Ecto neural progenitor cell (in vitro differentiated cells): ENCODE data around the gene CFAP410.
"Not testable (repeated sequence)": the region's sequence is repeated elsewhere in the genome, so short reads cannot be mapped to it uniquely, and the experiment has no call there.

Experiments used
- DNase-seq: peaks from one replicate; pipeline ENCODE4 v3.0.0-alpha.2; 2018; ENCODE audit warnings: low spot score

Gene CFAP410

DNA sequence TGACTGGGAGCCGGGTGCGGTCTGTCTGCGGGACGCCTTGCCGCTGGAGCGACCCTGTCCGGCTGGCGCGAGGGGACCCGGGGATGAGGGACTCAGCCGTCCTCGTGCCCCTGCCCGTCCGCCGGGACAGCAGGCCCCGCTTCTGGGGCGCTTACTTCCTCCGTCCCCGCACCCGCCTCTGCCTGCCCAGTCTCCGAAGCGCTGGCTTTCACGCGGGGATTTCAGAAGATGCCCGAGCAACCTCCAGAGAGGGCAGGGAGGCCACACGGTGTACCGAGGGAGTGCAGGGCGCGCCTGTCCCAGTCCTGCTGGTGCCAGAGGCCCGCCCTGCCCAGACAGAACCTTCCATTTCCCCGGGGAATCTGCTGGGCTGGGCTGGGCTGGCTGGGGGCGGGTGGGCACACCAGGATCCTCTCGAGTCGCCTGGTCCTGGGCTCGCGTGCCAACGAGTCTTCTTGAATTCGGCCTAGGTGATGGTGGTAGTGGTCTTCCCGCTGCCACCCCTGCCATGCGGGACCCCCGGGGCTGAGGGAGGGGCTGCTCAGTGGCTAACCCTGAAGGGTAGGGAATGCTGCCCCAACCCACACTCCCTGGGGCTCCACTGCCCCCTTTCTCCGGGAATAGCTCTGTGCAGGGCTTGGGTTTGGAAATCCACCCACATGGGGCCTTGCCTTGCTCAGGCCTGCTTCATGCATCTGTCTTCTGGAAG lies 11.7 kb upstream of the CFAP410 start:
- DNase-seq = no peak

DNA sequence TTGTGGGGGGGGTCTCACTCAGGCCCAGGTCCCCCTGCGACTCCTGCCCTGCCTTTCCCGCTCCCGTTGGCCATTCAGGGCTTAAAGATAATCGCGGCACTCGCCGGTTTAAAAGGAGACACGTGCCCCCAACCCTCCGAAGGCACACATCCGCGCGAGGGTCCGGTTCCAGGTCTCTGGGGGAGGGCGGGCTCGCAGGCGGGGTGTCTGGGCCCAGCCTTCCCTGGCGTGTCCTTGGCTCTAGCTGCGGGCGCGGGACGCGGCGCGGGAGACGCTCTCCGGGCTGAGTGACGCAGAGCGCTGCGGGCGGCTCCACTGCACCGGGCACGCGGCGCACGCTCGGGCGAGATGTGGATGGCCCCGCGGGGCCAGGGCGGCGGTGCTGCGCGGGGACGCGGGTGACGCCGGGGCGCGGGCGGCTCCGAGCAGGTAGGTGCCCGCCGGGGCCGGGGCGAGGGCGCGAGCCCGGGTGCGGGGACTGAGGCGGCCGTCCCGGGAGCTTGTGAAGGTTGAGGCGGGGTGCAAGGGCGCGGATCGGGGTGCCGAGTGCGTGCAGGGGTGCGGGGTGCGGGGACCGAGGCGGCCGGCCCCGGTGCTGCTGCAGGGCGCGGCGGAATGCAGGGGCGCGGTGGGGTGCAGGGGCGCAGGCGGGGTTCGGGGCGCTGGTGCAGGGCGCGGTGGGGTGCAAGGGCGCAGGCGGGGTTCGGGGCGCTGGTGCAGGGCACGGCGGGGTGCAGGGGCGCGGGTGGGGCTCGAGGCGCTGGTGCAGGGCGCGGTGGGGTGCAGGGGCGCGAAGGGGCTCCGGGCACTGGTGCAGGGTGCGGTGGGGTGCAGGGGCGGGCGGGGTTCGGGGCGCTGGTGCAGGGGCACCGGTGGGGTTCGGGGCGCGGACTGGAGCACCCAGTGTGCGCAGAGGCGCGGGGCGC lies 10.9 kb upstream of the CFAP410 start:
- DNase-seq = no peak

DNA sequence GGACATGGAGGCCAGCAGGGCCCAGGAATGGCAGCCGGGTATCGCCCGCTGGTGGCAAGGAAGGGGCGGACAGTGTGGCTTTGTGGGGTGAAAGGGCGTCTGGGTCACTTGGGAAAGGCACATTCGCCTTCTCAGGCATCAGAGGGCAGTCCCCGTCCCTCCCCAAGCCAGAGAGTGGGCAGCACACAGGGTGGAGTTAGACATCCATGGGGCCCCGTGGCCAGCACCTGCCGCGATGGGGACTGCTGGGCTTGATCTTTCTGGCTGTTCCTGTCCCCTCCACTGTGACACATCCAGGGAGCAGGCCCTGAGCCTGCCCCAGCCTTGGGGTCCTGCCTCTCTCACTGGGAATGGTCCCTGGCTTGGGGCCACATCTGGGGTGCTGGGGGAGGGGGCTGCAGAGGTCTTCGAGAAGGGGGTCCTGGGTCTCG lies 10.2 kb upstream of the CFAP410 start:
- DNase-seq = no peak

DNA sequence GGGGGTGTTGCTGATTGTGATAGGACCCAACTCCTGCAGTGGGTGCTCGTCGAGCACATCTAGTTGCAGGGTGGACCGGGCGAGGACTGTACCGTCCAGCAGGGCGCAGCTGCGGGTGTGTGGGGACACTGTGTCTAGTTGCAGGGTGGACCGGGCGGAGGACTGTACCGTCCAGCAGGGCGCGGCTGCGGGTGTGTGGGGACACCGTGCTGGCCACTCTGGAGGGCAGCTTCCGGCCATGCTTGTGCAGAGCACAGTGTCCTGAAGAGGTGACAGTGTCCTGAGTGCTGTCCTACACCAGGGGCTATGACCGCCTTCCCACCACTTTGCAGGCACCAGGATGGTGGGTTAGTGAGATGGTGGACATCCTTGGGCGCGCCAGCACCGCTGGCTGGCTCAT lies 9.7 kb upstream of the CFAP410 start:
- no peak for DNase-seq

DNA sequence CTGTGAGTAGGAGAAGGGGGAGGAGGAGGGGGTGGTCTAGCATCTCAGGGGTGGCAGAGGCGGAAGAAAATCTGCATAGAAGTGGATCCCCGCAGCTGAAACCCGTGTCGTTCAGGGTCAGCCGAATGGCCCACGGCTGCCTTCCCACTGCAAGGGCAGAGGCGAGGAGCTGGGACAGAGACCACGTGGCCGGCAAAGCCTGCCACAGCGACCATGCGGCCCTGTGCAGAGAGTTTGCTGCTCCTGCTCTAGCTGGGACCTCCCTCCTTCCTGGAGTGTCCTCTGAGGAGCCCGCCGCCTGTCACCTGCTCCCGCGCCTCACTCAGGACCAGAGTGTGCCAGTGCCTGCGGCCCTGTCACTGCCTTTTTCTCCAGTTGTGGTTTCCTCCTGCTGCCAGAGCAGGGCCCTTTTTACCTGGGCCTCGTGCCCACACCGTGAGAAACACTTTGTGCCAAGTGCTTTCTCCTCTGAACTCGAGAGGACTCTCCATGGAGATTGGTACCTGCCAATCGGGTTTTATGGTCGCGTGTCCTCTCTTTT lies 8.8 kb upstream of the CFAP410 start:
- DNase-seq = no peak

DNA sequence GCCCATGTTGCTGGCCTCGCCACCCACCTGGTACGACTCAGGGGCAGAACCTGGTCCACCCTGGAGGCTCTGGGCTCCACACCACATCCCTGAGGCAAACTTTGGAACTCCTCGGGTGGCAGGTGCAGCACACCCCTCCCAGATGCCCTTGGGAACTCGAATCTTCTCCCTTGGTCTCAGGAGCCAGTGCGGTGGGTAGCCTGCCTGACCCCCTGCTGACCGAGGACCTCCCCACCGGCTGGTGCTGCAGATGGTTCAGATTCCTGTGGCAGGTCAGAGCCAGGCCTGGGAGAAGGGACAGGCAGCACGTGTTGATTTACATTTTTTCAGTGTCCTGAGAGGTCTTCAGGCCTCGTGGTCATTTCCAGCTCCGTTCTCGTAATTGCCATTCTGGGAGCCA lies 6.3 kb upstream of the CFAP410 start:
- DNase-seq = no peak

DNA sequence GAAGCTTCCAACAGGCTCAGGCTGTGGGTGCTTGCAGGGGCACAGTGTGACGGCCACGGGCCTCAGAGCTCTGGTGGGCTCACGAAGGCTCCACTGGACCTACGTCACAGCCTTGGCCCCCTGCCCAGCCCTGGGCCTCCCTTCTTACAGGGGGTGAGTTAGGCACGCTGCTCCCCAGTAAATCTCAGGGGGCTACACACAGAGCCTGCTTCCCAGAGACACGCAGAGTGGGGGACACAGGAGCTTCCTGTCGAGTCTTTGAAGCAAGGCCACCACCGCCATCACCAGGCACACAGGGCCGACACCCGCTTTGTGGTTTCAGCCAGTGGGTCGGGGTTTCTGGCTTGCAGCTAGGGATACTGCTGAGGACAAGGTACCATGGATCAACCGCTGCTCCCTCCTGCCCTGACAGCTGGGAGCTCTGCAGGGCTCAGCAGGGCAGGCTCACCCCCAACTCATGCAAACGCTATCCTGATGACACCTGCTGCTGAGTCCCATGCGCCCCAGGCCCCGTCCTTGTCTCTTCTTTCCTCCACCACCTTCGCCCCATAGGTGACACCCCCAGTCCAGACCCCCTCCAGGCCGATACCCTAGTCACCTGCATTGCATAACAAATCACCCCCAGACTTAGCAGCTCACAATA lies 5.5 kb upstream of the CFAP410 start:
- DNase-seq = no peak

DNA sequence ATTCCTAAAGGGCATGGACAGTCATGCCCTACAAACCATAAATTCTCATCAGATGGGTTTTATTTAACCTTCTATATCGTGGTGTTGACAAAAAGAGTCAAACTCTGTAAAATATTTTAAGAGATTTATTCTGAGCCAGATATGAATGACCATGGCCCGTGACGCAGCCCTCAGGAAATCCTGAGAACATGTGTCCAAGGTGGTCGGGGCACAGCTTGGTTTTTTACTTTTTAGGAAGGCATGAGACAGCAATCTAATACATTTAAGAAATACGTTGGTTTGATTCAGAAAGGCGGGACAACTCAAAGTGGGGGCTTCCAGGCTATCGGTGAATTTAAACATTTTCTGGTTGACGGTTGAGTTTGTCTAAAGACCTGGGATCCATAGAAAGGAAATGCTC lies 3.8 kb upstream of the CFAP410 start:
- DNase-seq = not testable (repeated sequence)

DNA sequence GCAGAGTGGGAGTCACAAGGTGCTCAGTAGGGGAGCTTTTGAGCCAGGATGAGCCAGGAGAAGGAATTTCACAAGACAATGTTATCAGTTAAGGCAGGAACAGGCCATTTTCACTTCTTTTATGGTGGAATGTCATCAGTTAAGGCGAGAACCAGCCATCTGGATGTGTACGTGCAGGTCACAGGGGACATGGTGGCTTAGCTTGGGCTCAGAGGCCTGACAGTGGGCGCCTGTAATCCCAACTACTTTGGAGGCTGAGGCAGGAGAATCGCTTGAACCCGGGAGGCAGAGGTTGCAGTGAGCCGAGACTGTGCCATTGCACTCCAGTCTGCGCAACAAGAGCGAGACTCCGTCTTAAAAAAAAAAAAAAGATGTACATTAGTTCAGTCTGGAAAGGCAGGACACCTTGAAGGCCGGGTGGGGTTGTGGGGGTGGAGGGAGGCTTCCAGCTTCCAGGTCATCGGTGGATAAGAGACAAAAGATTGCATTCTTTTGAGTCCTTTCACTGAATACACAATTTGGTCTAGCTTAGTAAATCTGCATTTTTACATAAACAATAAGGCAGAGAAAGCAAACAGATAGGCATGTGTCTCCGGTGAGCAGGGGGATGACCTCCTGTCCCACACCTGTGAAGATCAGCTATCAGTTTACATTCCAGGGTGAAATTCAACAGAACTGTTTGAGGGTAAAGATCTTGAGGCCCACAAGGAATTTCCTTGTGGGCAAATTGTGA lies 2.7 kb upstream of the CFAP410 start:
- DNase-seq = not testable (repeated sequence)

DNA sequence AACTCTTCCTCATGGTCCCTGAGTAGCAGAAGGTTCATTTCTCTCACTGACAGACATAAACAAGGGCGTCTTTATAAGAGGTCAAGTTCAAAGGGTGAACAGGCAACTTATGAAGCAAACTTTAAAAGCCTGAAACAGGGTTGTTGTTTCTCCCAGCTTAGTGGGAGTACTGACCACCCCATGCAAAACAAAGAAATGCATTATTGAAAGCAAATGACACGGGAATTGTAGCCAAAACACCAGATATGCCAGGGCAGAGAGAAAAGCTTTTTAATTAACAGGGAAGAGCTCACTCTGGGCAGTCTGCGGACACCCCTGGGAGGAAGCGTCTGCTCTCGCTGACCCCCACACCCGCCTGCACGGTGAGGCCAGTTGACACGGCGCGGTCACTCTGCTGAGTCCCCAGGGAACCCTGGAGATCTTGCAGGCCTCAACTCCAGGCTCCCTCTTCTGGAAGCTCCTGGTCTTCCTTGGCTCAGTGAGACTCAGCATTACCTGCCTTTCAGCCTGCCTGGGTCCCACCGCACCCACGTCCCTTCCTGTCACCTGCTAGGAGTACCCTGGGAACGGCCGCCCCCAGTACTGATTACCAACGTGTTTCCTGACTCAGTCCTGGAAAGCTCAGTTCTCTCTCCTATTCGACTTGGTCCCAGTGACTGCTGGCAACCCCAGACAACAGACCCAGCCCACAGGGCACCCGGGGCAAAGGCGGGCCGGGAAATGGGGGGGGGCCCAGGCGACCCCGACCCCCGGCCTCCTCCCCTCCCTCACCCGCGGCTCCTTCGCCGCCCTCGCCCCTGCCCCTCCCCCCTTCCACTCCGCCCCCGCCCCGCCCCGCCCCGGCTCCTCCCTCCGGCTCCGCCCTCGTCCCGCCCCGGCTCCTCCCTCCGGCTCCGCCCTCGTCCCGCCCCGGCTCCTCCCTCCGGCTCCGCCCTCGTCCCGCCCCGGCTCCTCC lies 972 bp downstream of the CFAP410 start:
- DNase-seq = peak; percentile 82

DNA sequence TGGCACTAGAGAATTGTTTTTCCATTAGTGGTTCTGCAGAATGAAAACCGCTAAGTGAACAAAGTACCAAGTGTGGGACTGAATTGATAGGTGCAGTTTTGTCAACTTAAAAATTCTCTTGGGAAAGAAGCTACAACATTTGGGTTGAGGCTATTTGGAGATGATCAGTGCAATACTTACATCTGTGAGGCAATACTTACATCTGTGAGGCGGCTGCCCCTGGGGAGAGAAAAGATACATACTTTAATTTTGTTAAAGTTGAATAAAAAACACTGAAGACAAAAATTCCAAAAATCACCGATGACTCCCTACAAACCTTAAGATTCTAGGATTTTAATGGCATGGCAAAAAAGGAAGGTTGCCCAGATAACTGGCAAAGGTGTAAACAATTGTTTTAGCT lies 1.7 kb downstream of the CFAP410 start:
- no peak for DNase-seq

DNA sequence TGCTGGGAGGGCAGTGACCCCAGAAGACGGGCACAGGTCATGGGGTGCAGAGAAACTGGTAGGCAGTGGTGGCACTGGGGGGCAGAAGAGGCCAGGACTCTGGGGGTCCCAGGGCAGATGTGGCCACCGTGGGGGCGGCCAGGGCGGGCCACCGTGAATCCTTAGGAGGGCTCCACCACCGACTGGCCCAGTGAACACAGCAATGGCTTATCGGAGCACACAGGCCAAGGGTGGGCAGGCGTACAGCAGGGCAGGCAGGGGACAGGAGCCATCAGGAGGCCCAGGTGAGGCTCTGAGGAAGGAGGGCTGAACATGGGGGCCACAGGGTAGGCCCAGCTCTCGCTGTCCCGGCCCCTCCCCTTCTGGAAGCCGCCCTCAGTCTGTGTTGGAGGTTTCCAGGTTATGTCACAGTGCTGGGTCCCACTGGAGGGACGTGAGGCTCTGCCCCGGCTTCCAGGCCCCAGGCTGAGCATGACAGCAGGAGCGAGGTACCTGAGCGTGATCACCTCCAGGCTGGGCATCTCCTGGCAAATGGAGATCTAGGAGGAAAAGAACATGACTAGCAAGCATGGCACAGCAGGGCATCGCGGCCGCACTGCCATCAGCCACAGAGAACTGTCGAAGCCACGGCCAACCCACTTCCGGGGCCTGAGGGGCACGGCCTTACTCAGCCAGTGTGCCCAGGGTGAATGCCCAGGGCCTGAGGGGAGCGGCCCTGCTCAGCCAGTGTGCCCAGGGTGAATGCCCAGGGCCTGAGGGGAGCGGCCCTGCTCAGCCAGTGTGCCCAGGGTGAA lies 3.7 kb downstream of the CFAP410 start:
- no peak for DNase-seq

DNA sequence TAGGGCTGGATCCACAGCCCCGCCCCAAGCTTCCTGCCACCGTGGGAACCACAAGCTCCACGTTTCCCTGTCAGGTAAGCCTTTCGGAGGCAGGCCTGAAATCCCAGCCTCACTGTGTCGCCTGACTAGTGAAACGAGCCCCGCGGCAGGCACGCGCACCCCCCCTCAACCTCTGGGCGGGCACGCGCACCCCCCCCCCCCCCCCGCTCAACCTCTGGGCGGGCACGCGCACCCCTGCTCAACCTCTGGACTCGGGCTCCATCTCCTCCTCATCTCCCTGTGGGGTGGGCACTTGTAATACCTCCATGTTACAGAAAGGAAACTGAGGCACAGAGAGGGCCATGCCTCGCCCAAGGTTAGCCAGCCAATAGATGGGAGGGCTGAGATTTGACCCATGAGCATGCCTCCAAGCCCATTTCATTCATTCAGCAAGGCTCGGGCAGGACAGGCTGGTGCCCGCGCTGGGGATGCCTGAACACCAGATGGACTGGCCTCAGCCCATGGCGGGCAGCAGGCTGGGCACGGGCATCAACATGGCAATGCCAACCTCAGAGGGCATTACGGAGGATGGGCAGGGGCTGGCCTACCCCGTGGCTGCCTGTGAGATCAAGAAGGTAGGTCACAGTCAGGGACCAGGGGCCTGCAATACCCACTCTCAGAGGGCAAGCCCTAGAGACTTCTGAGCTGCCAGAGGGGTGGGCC lies 4.7 kb downstream of the CFAP410 start:
- no peak for DNase-seq

DNA sequence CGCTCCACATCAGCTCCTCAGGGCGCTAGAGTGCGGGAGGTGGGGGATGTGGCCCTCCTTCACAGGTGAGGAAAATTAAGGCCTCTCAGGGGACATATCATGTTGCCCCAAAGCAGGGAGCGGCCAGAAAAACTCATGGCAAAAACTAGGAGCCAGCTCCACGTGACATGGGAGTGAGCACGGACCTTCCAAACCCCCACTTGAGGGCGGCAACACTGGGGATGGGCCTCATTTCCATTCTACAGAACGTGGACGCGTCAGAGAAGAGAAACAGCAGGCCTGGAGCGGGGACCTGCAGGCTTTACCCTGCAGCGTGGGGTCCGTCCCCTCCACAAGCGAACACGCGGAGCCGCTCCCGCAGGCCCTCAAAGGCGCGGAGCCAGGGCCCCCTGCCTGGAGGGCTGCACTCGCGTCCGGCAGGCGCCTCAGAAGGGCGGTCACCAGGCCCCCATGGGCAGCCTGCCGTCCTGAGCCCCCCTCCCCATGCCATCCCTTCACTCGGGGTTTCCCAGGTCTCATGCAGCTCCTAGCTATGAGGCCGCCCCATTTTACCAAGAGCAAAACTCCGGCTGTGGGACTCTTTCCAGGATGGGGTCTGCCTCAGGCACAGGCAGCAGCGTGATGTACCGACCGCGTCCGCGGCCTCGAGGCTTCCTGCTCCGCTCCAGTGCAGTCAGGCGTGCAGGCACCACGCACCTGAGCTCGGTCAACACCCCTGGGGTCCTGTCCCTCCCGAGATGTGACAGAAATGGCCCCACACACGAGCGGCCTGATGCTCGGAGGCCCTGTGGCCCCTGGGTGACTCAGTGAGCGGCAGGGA lies 5.5 kb downstream of the CFAP410 start:
- DNase-seq = no peak

DNA sequence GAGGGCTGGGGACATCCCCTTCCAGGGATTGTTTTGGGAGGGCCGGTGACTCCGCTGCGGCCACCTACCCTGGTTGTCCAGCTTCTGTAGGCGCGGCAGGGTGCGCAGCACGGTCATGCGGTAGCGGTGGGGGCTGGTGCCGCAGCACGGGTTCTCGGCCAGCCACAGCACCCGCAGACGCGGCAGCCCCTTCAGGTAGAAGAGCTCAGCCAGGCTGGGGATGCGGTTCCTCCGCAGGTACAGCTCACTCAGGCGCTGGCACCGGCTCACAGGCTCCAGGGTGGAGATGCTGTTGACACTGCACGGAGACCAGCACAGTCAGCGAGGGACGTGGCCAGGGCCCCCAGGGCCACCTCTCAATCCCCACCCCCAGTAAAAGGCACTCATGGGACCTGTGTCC lies 6.2 kb downstream of the CFAP410 start:
- no peak for DNase-seq

DNA sequence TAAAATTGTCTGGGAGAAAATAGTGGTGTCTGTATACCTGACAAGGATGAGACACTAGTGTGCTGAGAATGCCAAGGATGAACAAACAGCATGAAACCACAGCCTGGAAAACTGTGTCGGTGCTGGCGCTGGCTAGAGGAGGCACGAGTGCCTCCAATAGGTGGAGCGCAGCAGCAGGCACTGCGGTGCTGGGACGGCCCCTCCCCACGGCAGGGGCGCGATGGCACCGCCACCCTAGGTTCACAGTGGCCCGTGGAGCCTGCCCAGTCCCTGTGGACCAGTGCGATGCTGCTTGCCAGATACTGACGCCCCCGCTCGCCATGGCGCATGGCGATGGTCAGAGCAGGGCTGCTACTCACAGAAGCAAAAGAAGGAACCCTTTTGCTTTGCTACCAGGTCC lies 6.8 kb downstream of the CFAP410 start:
- DNase-seq = no peak

DNA sequence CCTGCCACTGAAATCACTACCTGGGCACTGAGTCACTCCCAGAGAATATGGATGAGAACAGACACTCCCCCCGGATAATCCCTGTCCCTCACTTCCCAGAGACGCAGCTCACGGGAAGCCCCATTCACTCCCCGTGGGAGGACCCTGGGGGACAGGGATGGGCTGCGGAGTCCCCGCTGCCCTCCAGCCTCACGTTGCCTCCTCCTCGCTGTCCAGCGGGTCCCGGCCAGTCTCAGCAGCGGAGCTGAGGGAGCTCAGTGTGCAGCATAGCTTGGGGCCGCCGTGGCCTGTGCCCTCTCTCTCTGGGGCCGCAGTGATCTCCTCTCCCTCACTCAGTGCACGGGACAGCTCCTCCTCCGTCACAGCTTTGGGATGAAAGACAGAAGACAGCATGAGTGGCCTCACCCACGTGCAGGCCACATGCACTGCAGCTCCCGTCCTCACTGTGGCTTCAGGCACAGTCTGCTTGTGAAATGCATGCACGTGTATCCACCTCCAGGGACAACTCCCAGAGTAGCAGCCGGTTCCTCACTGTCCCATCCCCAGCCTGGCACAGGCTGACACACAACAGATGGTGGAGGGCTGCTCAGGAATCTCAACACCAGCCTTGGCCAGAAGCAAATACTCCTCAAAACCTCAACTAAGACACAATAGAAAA lies 7.4 kb downstream of the CFAP410 start:
- no peak for DNase-seq

DNA sequence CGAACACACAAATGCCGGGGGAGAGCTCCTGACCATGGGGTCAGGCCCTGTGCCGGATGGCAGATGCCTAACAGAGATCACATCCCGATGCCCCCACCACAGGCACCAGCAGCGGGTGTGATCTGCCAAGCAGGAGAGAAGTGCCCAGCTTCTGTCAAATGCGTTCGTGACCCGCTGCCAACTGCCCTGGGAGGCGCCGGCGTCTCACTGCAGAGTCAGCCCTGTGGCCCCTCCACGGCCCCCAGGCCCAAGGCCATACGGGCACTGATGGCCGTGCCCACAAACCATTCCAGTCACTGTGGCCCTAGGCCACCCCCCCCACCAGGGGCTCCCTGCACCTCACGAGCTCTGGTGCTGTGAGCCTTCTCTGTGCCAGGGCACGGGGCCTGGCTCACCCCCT lies 8.0 kb downstream of the CFAP410 start:
- DNase-seq = no peak
